ENCODE data around the gene ARHGAP8. TPM values are rescaled to one million over a fixed set of nuclear protein-coding genes. Genes with fewer than 3 reads are reported as not detected.

ARHGAP8 gene
- total RNA-seq, 2 donors from 2014 or later: 2.3 TPM; not detected in 1

DNA sequence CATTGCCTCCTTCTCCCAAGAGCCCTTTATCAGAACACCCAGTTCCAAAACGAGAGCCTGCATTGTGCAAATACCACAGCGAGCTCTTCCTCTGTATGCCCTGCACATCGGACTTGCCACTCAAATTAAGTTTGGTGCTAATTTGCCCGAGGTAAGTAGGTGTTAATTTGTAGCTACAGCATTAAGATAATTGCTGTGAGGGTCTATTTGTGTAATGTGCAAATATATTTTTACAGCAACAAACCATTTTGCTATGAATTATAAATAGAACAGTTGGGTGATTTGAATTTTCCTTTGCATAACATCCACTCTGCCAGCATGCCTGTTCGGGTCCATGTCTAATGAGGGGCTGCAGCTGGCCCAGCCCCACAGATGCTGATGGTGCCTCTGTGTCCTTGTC is 8.1 kb downstream of the ARHGAP8 start:
- Mint-ChIP-seq H3K27me3 (peaks cover 18% of the 10 kb centered on the region), H3K27ac (no peak overlapping the region), H3K4me1 (no peaks in the 10 kb centered on the region), H3K9me3 (peaks cover 5% of the 10 kb centered on the region), H3K36me3 (ENCODE audit: low read depth) (no peaks in the 10 kb centered on the region), H3K4me3 (no peak overlapping the region)
- no peak for ATAC-seq (replicated peaks)

DNA sequence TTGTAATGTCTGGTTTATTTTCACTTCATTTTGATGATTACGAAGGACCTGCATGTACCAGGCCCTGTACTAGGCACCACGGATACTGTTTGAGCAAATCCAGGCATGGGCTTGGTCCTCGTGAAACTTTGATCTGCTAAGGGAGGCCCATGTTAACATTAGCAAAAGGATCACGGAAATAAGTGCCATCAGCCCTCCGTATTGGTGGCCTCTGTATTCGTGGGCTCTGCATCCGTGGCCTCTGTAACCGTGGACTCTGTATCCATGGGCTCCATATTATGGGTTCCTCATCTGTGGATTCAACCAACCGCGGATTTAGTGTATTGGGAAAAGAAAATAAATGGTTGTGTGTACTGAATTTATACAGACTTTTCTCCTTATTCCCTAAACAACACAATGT is 8.7 kb downstream of the ARHGAP8 start:
- Mint-ChIP-seq H3K27me3 (peaks cover 14% of the 10 kb centered on the region), H3K4me1 (no peaks in the 10 kb centered on the region), H3K27ac (no peak overlapping the region), H3K9me3 (peaks cover 5% of the 10 kb centered on the region), H3K4me3 (no peak overlapping the region), H3K36me3 (ENCODE audit: low read depth) (no peaks in the 10 kb centered on the region)
- ATAC-seq (replicated peaks): no peak

DNA sequence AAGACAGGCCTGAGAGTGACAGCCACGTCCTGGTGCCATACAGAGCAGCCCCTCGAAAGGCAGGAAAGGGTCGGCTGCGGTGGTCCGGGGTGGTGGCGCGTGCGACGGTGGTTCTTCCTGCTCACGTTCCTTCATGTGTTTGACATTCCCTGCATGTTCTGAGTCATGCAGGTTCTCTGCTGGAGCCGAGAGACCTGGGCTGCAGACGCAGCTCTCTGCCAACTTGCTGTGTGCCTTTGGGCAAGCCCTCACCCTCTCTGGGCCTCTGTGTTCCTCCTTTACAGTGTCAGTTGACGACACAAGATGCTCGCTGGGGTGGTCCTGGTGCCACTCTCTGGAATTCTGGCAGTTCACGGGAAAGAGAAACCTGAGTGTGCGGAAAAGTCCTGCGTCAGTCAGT is 12.0 kb downstream of the ARHGAP8 start:
- Mint-ChIP-seq H3K4me1 (no peaks in the 10 kb centered on the region), H3K27me3 (peaks cover 8% of the 10 kb centered on the region), H3K36me3 (ENCODE audit: low read depth) (no peaks in the 10 kb centered on the region), H3K27ac (no peak overlapping the region), H3K4me3 (no peak overlapping the region), H3K9me3 (peaks cover 5% of the 10 kb centered on the region)
- ATAC-seq (replicated peaks): no peak

GRCh38 chr22:44764974-44765373 is 12.6 kb downstream of the ARHGAP8 start:
- no peaks in the 10 kb centered on the region for H3K4me1 Mint-ChIP-seq
- no peak for ATAC-seq (replicated peaks)
- H3K4me3 Mint-ChIP-seq: no peak overlapping the region
- H3K9me3 Mint-ChIP-seq: peaks cover 5% of the 10 kb centered on the region
- H3K27ac Mint-ChIP-seq: no peak overlapping the region
- peaks cover 8% of the 10 kb centered on the region for H3K27me3 Mint-ChIP-seq
- no peaks in the 10 kb centered on the region for H3K36me3 Mint-ChIP-seq (ENCODE audit: low read depth)

GRCh38 chr22:44765571-44766285 is 13.4 kb downstream of the ARHGAP8 start:
- Mint-ChIP-seq H3K36me3 (ENCODE audit: low read depth) (no peaks in the 10 kb centered on the region), H3K9me3 (peaks cover 5% of the 10 kb centered on the region), H3K4me1 (no peaks in the 10 kb centered on the region), H3K27me3 (peaks cover 8% of the 10 kb centered on the region), H3K27ac (no peak overlapping the region), H3K4me3 (no peak overlapping the region)
- ATAC-seq (replicated peaks): no peak

DNA sequence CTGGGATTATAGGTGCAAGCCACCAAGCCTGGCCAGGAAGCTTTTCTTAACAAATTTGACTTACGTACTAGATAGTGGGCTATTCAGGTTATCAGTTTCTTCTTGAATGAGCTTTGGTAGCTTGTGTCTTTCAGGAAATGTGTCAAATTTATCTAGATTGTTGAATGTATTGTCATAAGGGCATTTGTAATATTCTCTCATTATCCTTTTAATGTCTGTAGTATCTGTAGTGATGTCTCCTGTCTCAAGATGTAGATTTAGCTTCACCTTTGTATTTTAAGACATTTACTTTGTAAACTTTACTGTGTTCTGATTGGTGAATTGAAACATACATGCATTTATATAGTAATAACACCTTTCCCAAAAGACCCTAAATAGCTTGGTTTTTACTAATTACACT is 20.7 kb downstream of the ARHGAP8 start:
- peaks cover 3% of the 10 kb centered on the region for H3K27me3 Mint-ChIP-seq
- no peaks in the 10 kb centered on the region for H3K36me3 Mint-ChIP-seq (ENCODE audit: low read depth)
- H3K4me1 Mint-ChIP-seq: no peaks in the 10 kb centered on the region
- H3K4me3 Mint-ChIP-seq: no peak overlapping the region
- H3K27ac Mint-ChIP-seq: no peak overlapping the region
- ATAC-seq (replicated peaks): no peak
- H3K9me3 Mint-ChIP-seq: peaks cover 13% of the 10 kb centered on the region

DNA sequence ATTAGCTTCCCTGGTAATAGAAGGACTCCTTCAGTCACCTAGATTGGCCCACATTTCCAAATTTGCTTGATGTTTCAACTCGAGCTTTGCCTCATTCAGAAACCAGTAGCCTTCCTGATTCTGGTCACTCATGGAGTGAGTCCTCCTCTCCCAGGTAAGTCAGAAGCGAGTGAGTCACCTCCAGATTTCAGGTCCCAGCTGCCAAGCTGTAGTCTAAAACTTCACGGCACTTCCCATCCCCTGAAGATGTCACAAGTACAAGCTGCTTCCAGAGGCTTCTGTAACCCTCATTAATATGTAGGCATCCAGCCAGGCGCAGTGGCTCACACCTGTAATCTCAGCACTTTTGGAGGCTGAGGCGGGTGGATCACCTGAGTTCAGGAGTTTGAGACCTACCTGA is 23.5 kb downstream of the ARHGAP8 start:
- peaks cover 3% of the 10 kb centered on the region for H3K27me3 Mint-ChIP-seq
- no peak overlapping the region for H3K27ac Mint-ChIP-seq
- peaks cover 13% of the 10 kb centered on the region for H3K9me3 Mint-ChIP-seq
- no peak overlapping the region for H3K4me3 Mint-ChIP-seq
- ATAC-seq (replicated peaks): no peak
- no peaks in the 10 kb centered on the region for H3K36me3 Mint-ChIP-seq (ENCODE audit: low read depth)
- H3K4me1 Mint-ChIP-seq: no peaks in the 10 kb centered on the region

GRCh38 chr22:44776605-44777363 is 24.4 kb downstream of the ARHGAP8 start:
- H3K27me3 Mint-ChIP-seq: peaks cover 2% of the 10 kb centered on the region
- no peak overlapping the region for H3K27ac Mint-ChIP-seq
- H3K36me3 Mint-ChIP-seq (ENCODE audit: low read depth): no peaks in the 10 kb centered on the region

DNA sequence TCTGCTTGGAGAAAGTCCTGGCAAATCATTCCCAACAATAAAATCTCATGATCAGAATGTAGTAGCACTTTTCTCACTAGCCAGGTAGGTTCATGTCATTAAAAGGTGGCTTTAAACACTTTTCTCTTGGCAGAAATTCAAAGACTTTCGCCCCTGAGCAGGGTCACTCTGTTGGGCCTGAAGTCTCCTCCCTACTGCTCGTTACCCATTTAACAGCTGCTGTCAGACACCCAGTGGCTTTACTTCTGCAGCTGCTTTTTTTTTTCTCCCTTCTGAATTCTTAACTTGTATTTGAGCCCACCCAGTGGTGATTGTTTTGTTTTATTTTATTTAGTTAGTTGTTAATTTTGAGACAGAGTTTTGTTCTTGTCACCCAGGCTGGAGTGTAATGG is 25.0 kb downstream of the ARHGAP8 start:
- Mint-ChIP-seq H3K4me3 (no peak overlapping the region), H3K36me3 (ENCODE audit: low read depth) (no peaks in the 10 kb centered on the region), H3K9me3 (peaks cover 10% of the 10 kb centered on the region), H3K27ac (no peak overlapping the region), H3K4me1 (no peaks in the 10 kb centered on the region), H3K27me3 (no peaks in the 10 kb centered on the region)
- no peak for ATAC-seq (replicated peaks)

More at GRCh38 chr22:44776605-44777363, 24.4 kb downstream of the ARHGAP8 start:
- no peaks in the 10 kb centered on the region for H3K4me1 Mint-ChIP-seq
- H3K4me3 Mint-ChIP-seq: no peak overlapping the region
- peaks cover 11% of the 10 kb centered on the region for H3K9me3 Mint-ChIP-seq
- ATAC-seq (replicated peaks): no peak

DNA sequence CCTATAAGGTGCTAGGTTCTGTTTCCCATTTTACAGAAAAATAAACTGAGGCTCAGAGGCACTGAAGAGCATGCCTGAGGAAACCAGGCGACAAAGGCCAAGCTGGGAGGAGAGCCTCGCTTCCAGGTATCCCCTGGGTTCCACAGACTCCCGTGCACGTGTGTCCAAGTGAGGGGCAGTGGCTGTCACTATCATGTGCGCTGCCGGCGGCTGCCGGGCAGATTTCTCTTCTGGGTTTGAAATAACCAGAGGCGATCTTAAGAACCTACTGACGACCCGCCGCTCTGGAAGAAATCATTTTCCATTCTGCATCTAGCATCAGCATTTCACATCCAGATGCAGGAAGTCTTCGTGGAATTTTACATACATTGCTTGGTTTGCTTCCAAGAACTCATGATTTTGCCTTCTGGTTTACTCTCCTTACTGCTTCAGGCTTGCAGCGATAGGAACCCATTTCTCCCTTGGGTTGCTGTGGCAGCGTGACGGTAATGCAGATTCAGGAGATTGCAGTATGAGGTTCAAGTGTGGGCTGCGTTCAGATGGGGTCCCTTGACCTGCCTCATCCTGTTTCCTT is 28.6 kb downstream of the ARHGAP8 start:
- H3K9me3 Mint-ChIP-seq: no peaks in the 10 kb centered on the region
- no peak for ATAC-seq (replicated peaks)
- H3K4me1 Mint-ChIP-seq: no peaks in the 10 kb centered on the region
- no peaks in the 10 kb centered on the region for H3K36me3 Mint-ChIP-seq (ENCODE audit: low read depth)
- no peak overlapping the region for H3K27ac Mint-ChIP-seq
- H3K27me3 Mint-ChIP-seq: peaks cover 13% of the 10 kb centered on the region
- H3K4me3 Mint-ChIP-seq: no peak overlapping the region

DNA sequence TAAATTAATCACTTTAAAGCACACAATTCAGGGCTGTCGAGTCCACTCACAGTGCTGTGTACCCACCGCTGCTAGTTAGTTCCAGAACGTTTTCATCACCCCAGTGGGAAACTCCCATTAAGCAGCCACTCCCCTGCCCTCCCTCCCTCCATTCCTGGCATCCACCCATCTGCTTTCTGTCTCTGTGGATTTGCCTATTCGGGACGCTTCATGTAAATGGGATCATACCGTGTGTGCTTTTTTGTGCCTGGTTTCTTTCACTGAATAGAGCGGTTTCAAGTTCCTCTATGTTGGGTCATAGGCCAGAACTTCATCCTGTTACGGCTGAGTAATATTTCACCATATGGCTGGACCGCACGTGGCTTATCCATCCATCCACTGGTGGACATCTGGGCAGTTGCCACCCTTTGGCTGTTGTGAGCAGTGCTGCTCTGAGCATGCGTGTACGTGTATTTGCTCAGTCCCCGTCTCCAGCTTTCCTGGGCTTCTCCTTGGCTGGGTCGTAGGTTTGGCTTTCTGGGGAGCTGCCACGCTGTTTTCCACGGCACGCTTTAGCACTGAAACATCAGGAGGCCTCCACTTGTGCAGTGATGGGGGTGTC is 30.1 kb downstream of the ARHGAP8 start:
- Mint-ChIP-seq H3K27me3 (peaks cover 13% of the 10 kb centered on the region), H3K36me3 (ENCODE audit: low read depth) (no peaks in the 10 kb centered on the region), H3K4me3 (no peak overlapping the region), H3K4me1 (no peaks in the 10 kb centered on the region), H3K27ac (no peak overlapping the region), H3K9me3 (no peaks in the 10 kb centered on the region)
- no peak for ATAC-seq (replicated peaks)

DNA sequence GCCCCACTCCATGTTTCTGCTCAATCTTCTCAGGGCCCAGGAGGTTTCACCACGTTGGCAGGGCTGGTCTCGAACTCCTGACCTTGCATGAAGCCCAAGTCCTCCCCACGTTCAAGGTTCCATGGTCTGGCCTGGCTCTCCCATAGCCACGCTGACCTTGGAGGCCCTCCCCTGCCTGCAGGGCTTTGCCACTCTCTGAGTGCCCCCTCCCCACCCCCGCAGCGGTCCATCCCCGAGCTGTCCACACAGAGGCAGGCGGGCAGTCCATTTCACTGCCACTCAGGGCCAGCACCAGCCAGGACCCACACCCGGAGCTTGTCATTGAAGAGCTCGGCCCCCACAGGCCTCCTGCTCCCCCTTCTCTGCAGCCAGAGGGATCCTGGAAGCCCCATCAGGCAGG is 30.7 kb downstream of the ARHGAP8 start:
- Mint-ChIP-seq H3K27me3 (peaks cover 13% of the 10 kb centered on the region), H3K36me3 (ENCODE audit: low read depth) (no peaks in the 10 kb centered on the region), H3K4me1 (no peaks in the 10 kb centered on the region), H3K27ac (no peak overlapping the region), H3K9me3 (no peaks in the 10 kb centered on the region), H3K4me3 (no peak overlapping the region)
- no peak for ATAC-seq (replicated peaks)

DNA sequence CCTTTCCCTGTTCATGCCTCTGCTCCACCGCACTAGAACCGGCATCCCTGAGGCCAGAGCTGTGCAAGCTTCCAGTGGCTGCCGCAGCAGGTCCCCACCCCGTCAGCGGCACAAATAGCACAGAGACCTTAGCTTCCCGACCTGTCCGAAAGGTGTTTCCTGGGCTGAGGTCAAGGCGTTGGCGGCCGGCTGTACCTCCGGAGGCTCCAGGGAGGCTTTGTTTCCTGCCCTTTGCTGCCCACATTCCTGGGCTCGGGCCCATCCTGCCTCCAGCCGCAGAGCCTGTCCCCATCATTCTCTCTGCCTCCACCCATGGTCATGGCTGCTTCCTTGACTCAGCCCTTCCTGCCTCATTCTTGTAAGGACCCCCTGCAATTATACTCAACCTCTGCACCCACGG is 31.2 kb downstream of the ARHGAP8 start:
- Mint-ChIP-seq H3K27me3 (peaks cover 13% of the 10 kb centered on the region), H3K36me3 (ENCODE audit: low read depth) (no peaks in the 10 kb centered on the region), H3K27ac (no peak overlapping the region), H3K9me3 (no peaks in the 10 kb centered on the region), H3K4me1 (no peaks in the 10 kb centered on the region), H3K4me3 (no peak overlapping the region)
- ATAC-seq (replicated peaks): no peak

DNA sequence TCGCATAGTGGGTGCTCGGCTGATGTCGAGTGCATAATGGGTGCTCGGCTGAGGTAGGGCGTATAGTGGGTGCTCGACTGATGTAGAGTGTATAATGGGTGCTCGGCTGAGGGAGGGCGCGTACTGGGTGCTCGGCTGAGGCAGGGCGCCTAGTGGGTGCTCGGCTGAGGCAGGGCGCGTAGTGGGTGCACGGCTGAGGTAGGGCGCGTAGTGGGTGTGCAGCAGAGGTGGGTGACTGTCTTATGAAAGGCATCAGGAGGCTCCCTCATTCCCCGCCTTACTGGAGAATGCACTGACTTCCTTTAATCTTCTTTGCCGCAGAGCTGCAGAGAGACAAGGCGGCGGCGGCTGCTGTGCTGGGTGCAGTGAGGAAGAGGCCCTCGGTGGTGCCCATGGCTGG is 33.8 kb downstream of the ARHGAP8 start:
- H3K4me1 Mint-ChIP-seq: peaks cover 4% of the 10 kb centered on the region
- H3K4me3 Mint-ChIP-seq: no peak overlapping the region
- no peak overlapping the region for H3K27ac Mint-ChIP-seq
- ATAC-seq (replicated peaks): no peak
- no peaks in the 10 kb centered on the region for H3K36me3 Mint-ChIP-seq (ENCODE audit: low read depth)
- H3K9me3 Mint-ChIP-seq: no peaks in the 10 kb centered on the region
- peaks cover 16% of the 10 kb centered on the region for H3K27me3 Mint-ChIP-seq

GRCh38 chr22:44786610-44787009 is 34.2 kb downstream of the ARHGAP8 start:
- no peak for ATAC-seq (replicated peaks)
- Mint-ChIP-seq H3K27ac (no peak overlapping the region), H3K4me1 (peaks cover 4% of the 10 kb centered on the region), H3K4me3 (no peak overlapping the region), H3K36me3 (ENCODE audit: low read depth) (no peaks in the 10 kb centered on the region), H3K27me3 (peaks cover 16% of the 10 kb centered on the region), H3K9me3 (no peaks in the 10 kb centered on the region)

Measured in activated T-helper 17 cell treated with anti-CD3 and anti-CD28 coated beads, Interleukin-2, amount 50 U/mL, for 72 hours (primary cell).